Measurements from ENCODE around the gene CEP57L1. TPM values are rescaled to one million over a fixed set of nuclear protein-coding genes. Genes with fewer than 3 reads are reported as not detected.

Gene CEP57L1
- total RNA-seq, 1 experiment from 2014 or later: 8.4 TPM

DNA sequence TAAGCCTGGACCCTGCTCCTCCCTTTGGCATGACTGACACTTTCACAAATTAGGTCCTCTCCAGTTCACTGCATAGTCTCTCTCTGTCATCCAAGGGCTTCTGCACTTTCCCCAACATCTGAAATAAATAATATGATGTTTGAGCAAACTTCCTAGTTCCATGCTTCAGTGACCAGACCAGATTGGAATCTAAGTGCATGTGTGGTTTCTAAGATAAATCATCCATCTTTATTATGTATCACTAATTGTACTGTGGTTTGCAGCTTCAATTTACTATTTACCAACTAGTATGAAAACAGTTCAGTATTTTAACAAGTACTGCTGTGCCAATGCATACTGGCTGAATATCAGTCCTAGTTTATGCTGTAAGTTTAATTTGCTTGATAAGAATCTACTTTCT, 19.4 kb upstream of the CEP57L1 start:
- H3K27ac Mint-ChIP-seq: no peak overlapping the region
- Histone ChIP-seq H3K18ac (ENCODE audit: insufficient read length, low read depth, low read length) (no peak overlapping the region), H3K9me3 (ENCODE audit: control insufficient read depth, low read depth, low read length) (no peaks in the 10 kb centered on the region), H3K4me1 (ENCODE audit: insufficient read depth, low read length) (no peaks in the 10 kb centered on the region), H3K79me2 (ENCODE audit: insufficient read depth, low read length) (no peaks in the 10 kb centered on the region), H3K23ac (ENCODE audit: insufficient read length, low read depth, low read length) (no peak overlapping the region), H3K23me2 (ENCODE audit: insufficient read length, low read depth, low read length, poor library complexity, severe bottlenecking) (no peaks in the 10 kb centered on the region), H2BK20ac (ENCODE audit: low read depth, low read length, poor library complexity, severe bottlenecking) (no peak overlapping the region), H3K9ac (ENCODE audit: extremely low read depth, insufficient read length, low read length) (no peak overlapping the region), H3K4ac (ENCODE audit: low read depth, low read length) (no peak overlapping the region), H3K27ac (ENCODE audit: insufficient read length, low read depth, low read length) (no peak overlapping the region), H4K5ac (ENCODE audit: insufficient read length, low read depth, low read length) (no peak overlapping the region), H2BK15ac (ENCODE audit: low read depth, low read length) (no peak overlapping the region), H2BK120ac (ENCODE audit: low read depth, low read length, poor library complexity, severe bottlenecking) (no peak overlapping the region), H3K4me2 (ENCODE audit: insufficient read depth, insufficient read length, low read length) (no peak overlapping the region), H4K20me1 (ENCODE audit: control insufficient read depth, insufficient read depth, insufficient read length) (no peaks in the 10 kb centered on the region), H4K91ac (ENCODE audit: insufficient read length, low read depth, low read length) (no peak overlapping the region), H2BK12ac (ENCODE audit: insufficient read length, low read depth, low read length) (no peak overlapping the region), H4K8ac (replicated peaks; ENCODE audit: insufficient read length, low read depth, low read length) (no peak overlapping the region), H2AFZ (ENCODE audit: low read length) (no peak overlapping the region), H3K79me1 (ENCODE audit: insufficient read depth, low read depth, low read length, poor library complexity, severe bottlenecking) (no peaks in the 10 kb centered on the region), H3K27me3 (ENCODE audit: insufficient read depth, low read length) (no peaks in the 10 kb centered on the region), H3T11ph (ENCODE audit: low read length) (no peak overlapping the region), H3K56ac (ENCODE audit: insufficient read length, low read depth, low read length) (no peak overlapping the region), H2BK5ac (ENCODE audit: insufficient read length, low read length) (no peak overlapping the region), H2AK5ac (ENCODE audit: insufficient read length, low read length) (no peak overlapping the region), H3K14ac (ENCODE audit: insufficient read depth, low read length) (no peak overlapping the region)
- peaks cover 4 to 5% of the 10 kb centered on the region in 2 experiments for H3K4me1 Mint-ChIP-seq
- TF ChIP-seq, protein P1, sequence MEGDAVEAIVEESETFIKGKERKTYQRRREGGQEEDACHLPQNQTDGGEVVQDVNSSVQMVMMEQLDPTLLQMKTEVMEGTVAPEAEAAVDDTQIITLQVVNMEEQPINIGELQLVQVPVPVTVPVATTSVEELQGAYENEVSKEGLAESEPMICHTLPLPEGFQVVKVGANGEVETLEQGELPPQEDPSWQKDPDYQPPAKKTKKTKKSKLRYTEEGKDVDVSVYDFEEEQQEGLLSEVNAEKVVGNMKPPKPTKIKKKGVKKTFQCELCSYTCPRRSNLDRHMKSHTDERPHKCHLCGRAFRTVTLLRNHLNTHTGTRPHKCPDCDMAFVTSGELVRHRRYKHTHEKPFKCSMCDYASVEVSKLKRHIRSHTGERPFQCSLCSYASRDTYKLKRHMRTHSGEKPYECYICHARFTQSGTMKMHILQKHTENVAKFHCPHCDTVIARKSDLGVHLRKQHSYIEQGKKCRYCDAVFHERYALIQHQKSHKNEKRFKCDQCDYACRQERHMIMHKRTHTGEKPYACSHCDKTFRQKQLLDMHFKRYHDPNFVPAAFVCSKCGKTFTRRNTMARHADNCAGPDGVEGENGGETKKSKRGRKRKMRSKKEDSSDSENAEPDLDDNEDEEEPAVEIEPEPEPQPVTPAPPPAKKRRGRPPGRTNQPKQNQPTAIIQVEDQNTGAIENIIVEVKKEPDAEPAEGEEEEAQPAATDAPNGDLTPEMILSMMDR (conservative IDR thresholded peaks at IDR 0.05): no peak
- no peaks in the 10 kb centered on the region for H3K27me3 Mint-ChIP-seq (ENCODE audit: low read depth)
- H3K36me3 Mint-ChIP-seq (ENCODE audit: insufficient read depth in 1 of 3, low read depth in 3 of 3): no peaks in the 10 kb centered on the region
- no peaks in the 10 kb centered on the region for H3K9me3 Mint-ChIP-seq
- no peak for DNase-seq
- no peak overlapping the region for H3K4me3 Mint-ChIP-seq
